ENCODE results near the gene RAB40AL.

The RAB40AL gene

GRCh38 chrX:102985192-102985591 is 48.1 kb downstream of the RAB40AL start:
- DNase-seq: peak in 1 of 2 donors; percentile 65

Measured in bone marrow (tissue), 2 donors.